ENCODE data around the gene ELOVL5. TPM values are rescaled to one million over a fixed set of nuclear protein-coding genes. Genes with fewer than 3 reads are reported as not detected.

ELOVL5 gene
- total RNA-seq, 3 donors from 2014 or later, result 11.5 to 60.6 (median 27.5) TPM

- intact Hi-C loops (cut with DNase I, micrococcal nuclease), result no loop called here
- H3K9me3 ChIP-seq, result no peaks in the 10 kb centered on the region
- no peak for DNase-seq
- H3K36me3 ChIP-seq (ENCODE audit: low read depth), result no peaks in the 10 kb centered on the region
- no peaks in the 10 kb centered on the region for H3K4me1 ChIP-seq (ENCODE audit: low read depth)
- ATAC-seq, result no peak
- no peak for TF ChIP-seq CTCF (IDR thresholded peaks at IDR 0.05)
- H3K4me3 ChIP-seq, result no peak overlapping the region
Observed at GRCh38 chr6:53376661-53377226, 28.0 kb upstream of the ELOVL5 start.

- Histone ChIP-seq H3K9me3 (no peaks in the 10 kb centered on the region), H3K4me3 (no peak overlapping the region), H3K4me1 (ENCODE audit: low read depth) (no peaks in the 10 kb centered on the region), H3K36me3 (ENCODE audit: low read depth) (no peaks in the 10 kb centered on the region)
- TF ChIP-seq CTCF (IDR thresholded peaks at IDR 0.05), result no peak
- intact Hi-C loops (cut with DNase I, micrococcal nuclease), result no loop called here
- ATAC-seq, result no peak
- DNase-seq, result no peak
Observed at GRCh38 chr6:53375847-53376246, 27.1 kb upstream of the ELOVL5 start.

- ATAC-seq, result no peak
- no peak for TF ChIP-seq CTCF (IDR thresholded peaks at IDR 0.05)
- no peak for DNase-seq
- Histone ChIP-seq H3K4me3 (no peak overlapping the region), H3K36me3 (ENCODE audit: low read depth) (no peaks in the 10 kb centered on the region), H3K4me1 (ENCODE audit: low read depth) (no peaks in the 10 kb centered on the region), H3K9me3 (no peaks in the 10 kb centered on the region)
- intact Hi-C loops (cut with DNase I, micrococcal nuclease), result no loop called here
Observed at GRCh38 chr6:53373638-53374037, 24.9 kb upstream of the ELOVL5 start.

GRCh38 chr6:53369876-53370515 is 21.2 kb upstream of the ELOVL5 start:
- DNase-seq, result no peak
- Histone ChIP-seq H3K4me3 (no peak overlapping the region), H3K4me1 (ENCODE audit: low read depth) (no peaks in the 10 kb centered on the region), H3K36me3 (ENCODE audit: low read depth) (no peaks in the 10 kb centered on the region), H3K9me3 (no peaks in the 10 kb centered on the region)
- ATAC-seq, result no peak
- TF ChIP-seq CTCF (IDR thresholded peaks at IDR 0.05), result no peak
- intact Hi-C loops (cut with DNase I, micrococcal nuclease), result no loop called here

GRCh38 chr6:53369051-53369450 is 20.3 kb upstream of the ELOVL5 start:
- Histone ChIP-seq H3K9me3 (no peaks in the 10 kb centered on the region), H3K4me1 (ENCODE audit: low read depth) (no peaks in the 10 kb centered on the region), H3K4me3 (no peak overlapping the region), H3K36me3 (ENCODE audit: low read depth) (no peaks in the 10 kb centered on the region)
- intact Hi-C loops (cut with DNase I, micrococcal nuclease), result no loop called here
- DNase-seq, result no peak
- TF ChIP-seq CTCF (IDR thresholded peaks at IDR 0.05), result no peak
- ATAC-seq, result no peak

Data from mucosa of descending colon (tissue), 3 donors.